ENCODE results near the gene RASAL3.
"Not testable (repeated sequence)": the region's sequence is repeated elsewhere in the genome, so short reads cannot be mapped to it uniquely, and the experiment has no call there.

RASAL3 gene

GRCh38 chr19:15464394-15465385, at the start of gene RASAL3:
Gene RASAL3 (minus strand): TSS chr19:15464544. CDS start chr19:15464358, 186 bp downstream.
- peak; percentile 49 for DNase-seq (ENCODE audit: low read depth)

- DNase-seq (ENCODE audit: low read depth), result no peak
These were observed 47.5 kb upstream of the RASAL3 start for GRCh38 chr19:15511671-15512424.

- peak; percentile 7 for DNase-seq (ENCODE audit: low read depth)
These were observed 43.8 kb upstream of the RASAL3 start, which contains the start of gene CYP4F22 for GRCh38 chr19:15508035-15508710. Gene CYP4F22 (plus strand): TSS chr19:15508525. CDS start chr19:15525337, 16,812 bp downstream.

GRCh38 chr19:15507068-15508034, 43.0 kb upstream of the RASAL3 start:
- DNase-seq (ENCODE audit: low read depth), result no peak

- DNase-seq (ENCODE audit: low read depth), result no peak
These were observed 41.8 kb upstream of the RASAL3 start for GRCh38 chr19:15506074-15506571.

GRCh38 chr19:15502264-15502663, 37.9 kb upstream of the RASAL3 start:
- no peak for DNase-seq (ENCODE audit: low read depth)

GRCh38 chr19:15501596-15501995, 37.3 kb upstream of the RASAL3 start:
- DNase-seq (ENCODE audit: low read depth), result no peak

GRCh38 chr19:15498910-15499309, 34.6 kb upstream of the RASAL3 start:
- DNase-seq (ENCODE audit: low read depth), result no peak

- DNase-seq (ENCODE audit: low read depth), result no peak
These were observed 34.0 kb upstream of the RASAL3 start for GRCh38 chr19:15498156-15498858.

GRCh38 chr19:15495151-15495550, 30.8 kb upstream of the RASAL3 start:
- DNase-seq (ENCODE audit: low read depth), result no peak

- no peak for DNase-seq (ENCODE audit: low read depth)
These were observed 24.3 kb upstream of the RASAL3 start for GRCh38 chr19:15488489-15489226.

- DNase-seq (ENCODE audit: low read depth), result no peak
These were observed 22.7 kb upstream of the RASAL3 start for GRCh38 chr19:15487038-15487437.

GRCh38 chr19:15485768-15486167, 21.4 kb upstream of the RASAL3 start:
- not testable (repeated sequence) for DNase-seq (ENCODE audit: low read depth)

- DNase-seq (ENCODE audit: low read depth), result not testable (repeated sequence)
These were observed 16.7 kb upstream of the RASAL3 start for GRCh38 chr19:15480996-15481395.

- DNase-seq (ENCODE audit: low read depth), result no peak
These were observed 15.3 kb upstream of the RASAL3 start, which contains the start of gene PGLYRP2 for GRCh38 chr19:15479391-15480345. Gene PGLYRP2 (minus strand): TSS chr19:15479501. CDS start chr19:15479371, 130 bp downstream.

GRCh38 chr19:15476325-15476724, 12.0 kb upstream of the RASAL3 start:
- DNase-seq (ENCODE audit: low read depth), result no peak

- DNase-seq (ENCODE audit: low read depth), result no peak
These were observed 11.3 kb upstream of the RASAL3 start for GRCh38 chr19:15475611-15476010.

GRCh38 chr19:15475169-15475568, 10.8 kb upstream of the RASAL3 start:
- DNase-seq (ENCODE audit: low read depth), result no peak
